Measurements from ENCODE around the gene HOXD12. TPM values are rescaled to one million over a fixed set of nuclear protein-coding genes. Genes with fewer than 3 reads are reported as not detected.
A peak's percentile ranks its signal among the peaks of the same experiment; 100 is the strongest.

The HOXD12 gene
- total RNA-seq, 2 experiments from 2014 or later = not detected

DNA sequence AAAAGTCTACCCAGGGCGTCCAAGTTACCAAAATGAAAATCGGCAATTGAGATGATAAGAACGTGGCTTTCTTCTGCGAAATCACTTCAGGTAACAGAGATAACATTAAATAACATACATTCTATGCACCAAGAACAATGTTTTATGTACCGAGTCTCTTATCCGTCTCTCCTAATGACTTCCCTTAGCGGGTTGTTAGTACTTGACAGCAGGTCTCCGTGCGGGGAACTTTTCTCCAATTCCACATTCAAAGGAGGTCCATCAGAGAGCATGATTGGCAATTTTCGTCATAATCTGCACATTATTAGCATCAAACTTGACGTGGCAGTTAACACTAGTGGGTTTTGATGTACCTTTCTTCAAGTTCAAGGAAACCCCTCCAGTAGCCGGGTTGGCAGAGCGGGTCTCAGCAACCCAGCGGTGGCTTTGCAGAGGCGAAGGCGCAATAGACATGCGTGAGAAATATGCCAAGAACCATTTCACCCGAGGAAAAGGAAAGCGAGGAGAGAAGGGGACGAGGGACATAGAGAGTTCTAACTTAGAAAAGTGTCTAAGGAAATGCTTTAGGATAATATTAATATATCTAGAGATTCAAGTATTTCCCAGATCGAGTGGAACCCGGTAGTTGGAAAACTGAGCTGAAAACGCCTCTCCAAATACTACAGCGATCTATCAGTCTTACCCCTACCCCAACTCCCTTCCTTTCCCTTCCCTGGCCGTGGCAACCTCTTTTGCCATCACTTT lies 20.9 kb upstream of the HOXD12 start:
- ChIA-PET POLR2A (interaction anchor here (1.8 kb wide), 1 partner anchor 26 kb away, joined by 5 read pairs; no protein-coding TSS in a partner anchor), CTCF (interaction anchor here (1.8 to 2.4 kb wide), 2 partner anchors 19 to 388 kb away, joined by 4 to 7 read pairs; no protein-coding TSS in a partner anchor)
- peaks cover 24% of the 10 kb centered on the region for H3K9me3 Mint-ChIP-seq
- DNase-seq = no peak
- peaks cover 80% of the 10 kb centered on the region for H3K27me3 Mint-ChIP-seq
- no peak for ATAC-seq
- H3K36me3 Mint-ChIP-seq (ENCODE audit: low read depth) = peaks cover 22% of the 10 kb centered on the region
- H3K27ac Mint-ChIP-seq = no peak overlapping the region
- intact Hi-C loops (cut with micrococcal nuclease) = no loop called here
- H3K4me3 Mint-ChIP-seq = no peak overlapping the region
- peaks cover 10% of the 10 kb centered on the region for H3K4me1 Mint-ChIP-seq (ENCODE audit: low read depth)
- TF ChIP-seq, protein P1, sequence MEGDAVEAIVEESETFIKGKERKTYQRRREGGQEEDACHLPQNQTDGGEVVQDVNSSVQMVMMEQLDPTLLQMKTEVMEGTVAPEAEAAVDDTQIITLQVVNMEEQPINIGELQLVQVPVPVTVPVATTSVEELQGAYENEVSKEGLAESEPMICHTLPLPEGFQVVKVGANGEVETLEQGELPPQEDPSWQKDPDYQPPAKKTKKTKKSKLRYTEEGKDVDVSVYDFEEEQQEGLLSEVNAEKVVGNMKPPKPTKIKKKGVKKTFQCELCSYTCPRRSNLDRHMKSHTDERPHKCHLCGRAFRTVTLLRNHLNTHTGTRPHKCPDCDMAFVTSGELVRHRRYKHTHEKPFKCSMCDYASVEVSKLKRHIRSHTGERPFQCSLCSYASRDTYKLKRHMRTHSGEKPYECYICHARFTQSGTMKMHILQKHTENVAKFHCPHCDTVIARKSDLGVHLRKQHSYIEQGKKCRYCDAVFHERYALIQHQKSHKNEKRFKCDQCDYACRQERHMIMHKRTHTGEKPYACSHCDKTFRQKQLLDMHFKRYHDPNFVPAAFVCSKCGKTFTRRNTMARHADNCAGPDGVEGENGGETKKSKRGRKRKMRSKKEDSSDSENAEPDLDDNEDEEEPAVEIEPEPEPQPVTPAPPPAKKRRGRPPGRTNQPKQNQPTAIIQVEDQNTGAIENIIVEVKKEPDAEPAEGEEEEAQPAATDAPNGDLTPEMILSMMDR (IDR thresholded peaks at IDR 0.05) = no peak

DNA sequence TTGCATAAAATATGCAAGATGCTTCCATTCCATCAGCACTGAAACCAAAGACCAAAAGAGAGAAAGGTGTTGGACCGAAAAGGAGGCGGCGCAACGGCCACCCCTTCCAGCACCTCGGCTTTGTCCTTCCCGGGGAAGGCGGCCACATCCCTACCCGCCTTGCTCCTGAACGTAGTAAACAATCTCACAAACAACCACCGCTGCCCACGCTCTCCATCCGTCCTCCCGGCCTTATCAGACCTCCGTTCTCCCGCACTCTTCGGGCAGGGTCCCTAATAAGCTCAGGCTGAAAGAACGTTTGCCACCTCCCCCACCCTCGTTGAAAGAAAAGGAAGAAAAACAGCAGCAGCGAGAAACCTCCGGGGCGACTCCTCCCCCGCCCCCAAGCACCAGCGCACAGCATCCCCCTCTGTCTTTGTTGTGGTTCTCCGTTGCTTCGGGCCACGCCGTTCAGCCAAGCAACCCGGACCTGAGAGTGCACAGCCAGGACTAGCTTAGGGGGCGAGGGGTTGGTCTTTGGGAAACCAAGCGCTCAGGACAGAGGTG lies 20.2 kb upstream of the HOXD12 start:
- ChIA-PET CTCF (interaction anchor here (1.8 to 2.4 kb wide), 2 partner anchors 19 to 389 kb away, joined by 4 to 7 read pairs; no protein-coding TSS in a partner anchor), POLR2A (interaction anchor here (1.8 kb wide), 1 partner anchor 25 kb away, joined by 5 read pairs; no protein-coding TSS in a partner anchor)
- TF ChIP-seq, protein P1 (IDR thresholded peaks at IDR 0.05) = no peak
- no peak for ATAC-seq
- peaks cover 80% of the 10 kb centered on the region for H3K27me3 Mint-ChIP-seq
- H3K36me3 Mint-ChIP-seq (ENCODE audit: low read depth) = peaks cover 25% of the 10 kb centered on the region
- no peak overlapping the region for H3K27ac Mint-ChIP-seq
- H3K4me3 Mint-ChIP-seq = peak overlapping the region; percentile 23
- H3K9me3 Mint-ChIP-seq = peaks cover 28% of the 10 kb centered on the region
- peaks cover 10% of the 10 kb centered on the region for H3K4me1 Mint-ChIP-seq (ENCODE audit: low read depth)
- intact Hi-C loops (cut with micrococcal nuclease) = no loop called here
- no peak for DNase-seq

DNA sequence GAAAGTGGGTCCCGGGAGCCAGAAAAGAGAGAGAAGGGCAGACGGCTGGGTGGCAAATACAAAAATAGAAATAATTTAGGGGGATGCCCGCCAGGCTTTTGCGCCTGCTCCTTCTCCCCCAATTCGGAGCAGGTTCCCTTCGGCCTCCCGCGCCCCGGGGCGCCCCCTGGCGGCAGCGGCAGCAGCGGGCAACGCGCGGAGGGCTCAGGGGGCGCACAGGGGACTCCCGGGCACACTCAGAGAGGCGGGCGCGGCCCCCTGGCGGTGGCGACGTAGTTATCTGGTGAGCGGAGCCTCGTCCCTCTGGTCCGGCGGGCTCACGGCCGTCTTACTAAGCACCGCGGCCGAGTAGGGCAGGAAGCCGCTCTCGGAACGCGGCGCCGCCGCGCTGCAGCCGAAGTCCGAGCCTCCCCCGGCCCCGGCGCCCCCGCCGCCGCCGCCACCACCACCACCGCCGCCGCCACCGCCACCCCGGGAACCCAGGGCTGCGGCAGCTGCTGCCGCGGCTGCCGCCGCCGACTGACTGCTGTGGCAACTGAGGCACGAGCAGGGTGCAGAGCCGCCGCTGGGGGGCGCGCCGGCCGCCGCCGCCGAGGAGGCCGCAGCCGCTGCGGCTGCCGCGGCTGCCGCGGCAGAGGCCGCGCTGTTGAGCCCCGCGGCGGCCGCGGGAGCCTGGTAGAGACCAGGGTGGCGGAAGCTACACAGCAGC lies 19.6 kb upstream of the HOXD12 start:
- peak; percentile 42 for DNase-seq
- H3K4me3 Mint-ChIP-seq = peak overlapping the region; percentile 23
- TF ChIP-seq, protein P1 (IDR thresholded peaks at IDR 0.05) = peak; percentile 58
- POLR2A ChIA-PET = interaction anchor here (1.8 kb wide), 1 partner anchor 25 kb away, joined by 5 read pairs; no protein-coding TSS in a partner anchor
- CTCF ChIA-PET = interaction anchor here (0.6 to 2.4 kb wide), 4 partner anchors 18 to 390 kb away, joined by 3 to 7 read pairs (median 4); no protein-coding TSS in a partner anchor
- H3K27me3 Mint-ChIP-seq = peaks cover 80% of the 10 kb centered on the region
- peaks cover 28% of the 10 kb centered on the region for H3K9me3 Mint-ChIP-seq
- no peak overlapping the region for H3K27ac Mint-ChIP-seq
- intact Hi-C loops (cut with micrococcal nuclease) = no loop called here
- H3K36me3 Mint-ChIP-seq (ENCODE audit: low read depth) = peaks cover 25% of the 10 kb centered on the region
- peaks cover 10% of the 10 kb centered on the region for H3K4me1 Mint-ChIP-seq (ENCODE audit: low read depth)
- ATAC-seq = peak; percentile 30

DNA sequence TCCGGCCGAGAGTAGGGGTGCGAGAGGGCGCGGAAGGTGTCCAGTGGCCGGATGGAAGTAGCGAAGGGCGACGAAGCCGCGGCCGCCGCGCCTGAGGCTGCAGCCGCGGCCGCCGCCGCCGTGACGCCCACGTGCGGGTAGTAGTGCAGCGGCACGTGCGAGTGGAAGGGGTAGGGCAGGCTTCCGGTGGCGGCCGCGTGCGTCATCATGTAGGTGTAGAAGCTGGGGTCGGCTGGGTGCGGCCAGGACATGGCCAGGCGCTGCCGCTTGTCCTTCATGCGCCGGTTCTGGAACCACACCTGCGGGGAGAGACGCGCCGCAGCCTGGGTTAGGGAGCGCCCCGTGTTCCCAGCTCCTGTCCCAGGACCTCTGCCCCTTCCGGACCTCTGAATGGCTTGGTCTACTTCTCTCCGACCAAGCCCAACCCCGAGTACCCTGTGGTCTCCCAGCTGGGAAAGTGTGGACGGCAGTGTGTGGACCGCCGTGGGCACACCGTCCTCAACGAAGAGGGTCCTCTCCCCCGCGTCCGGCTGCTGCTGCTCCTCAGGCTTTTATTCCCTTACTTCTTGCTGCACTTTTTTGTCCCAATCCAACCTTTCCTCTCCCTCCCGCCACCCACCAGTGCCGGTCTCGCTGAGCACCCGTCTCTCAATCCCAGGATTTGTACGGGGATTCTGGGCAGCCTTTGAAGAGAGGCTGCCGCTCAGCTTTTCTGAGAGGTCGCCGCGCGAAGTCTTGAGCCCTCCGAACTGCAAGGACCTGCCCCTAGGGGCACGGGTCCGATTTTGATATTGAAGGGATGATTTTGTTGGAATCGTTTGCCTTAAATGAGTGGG lies 18.8 kb upstream of the HOXD12 start:
- ATAC-seq (no peak), DNase-seq (peak; percentile 41)
- H3K36me3 Mint-ChIP-seq (ENCODE audit: low read depth) = peaks cover 25% of the 10 kb centered on the region
- TF ChIP-seq, protein P1 (IDR thresholded peaks at IDR 0.05) = no peak
- no peak overlapping the region for H3K4me3 Mint-ChIP-seq
- H3K9me3 Mint-ChIP-seq = peaks cover 23% of the 10 kb centered on the region
- peaks cover 10% of the 10 kb centered on the region for H3K4me1 Mint-ChIP-seq (ENCODE audit: low read depth)
- POLR2A ChIA-PET = interaction anchor here (0.7 to 1.8 kb wide), 2 partner anchors 24 to 87 kb away, joined by 3 to 5 read pairs; no protein-coding TSS in a partner anchor
- CTCF ChIA-PET = interaction anchor here (0.6 to 2.4 kb wide), 5 partner anchors 17 to 390 kb away, joined by 3 to 7 read pairs (median 4); no protein-coding TSS in a partner anchor
- H3K27ac Mint-ChIP-seq = peak overlapping the region; percentile 30
- intact Hi-C loops (cut with micrococcal nuclease) = no loop called here
- peaks cover 79% of the 10 kb centered on the region for H3K27me3 Mint-ChIP-seq
